Measurements from ENCODE around the gene NPY5R.

Gene NPY5R

DNA sequence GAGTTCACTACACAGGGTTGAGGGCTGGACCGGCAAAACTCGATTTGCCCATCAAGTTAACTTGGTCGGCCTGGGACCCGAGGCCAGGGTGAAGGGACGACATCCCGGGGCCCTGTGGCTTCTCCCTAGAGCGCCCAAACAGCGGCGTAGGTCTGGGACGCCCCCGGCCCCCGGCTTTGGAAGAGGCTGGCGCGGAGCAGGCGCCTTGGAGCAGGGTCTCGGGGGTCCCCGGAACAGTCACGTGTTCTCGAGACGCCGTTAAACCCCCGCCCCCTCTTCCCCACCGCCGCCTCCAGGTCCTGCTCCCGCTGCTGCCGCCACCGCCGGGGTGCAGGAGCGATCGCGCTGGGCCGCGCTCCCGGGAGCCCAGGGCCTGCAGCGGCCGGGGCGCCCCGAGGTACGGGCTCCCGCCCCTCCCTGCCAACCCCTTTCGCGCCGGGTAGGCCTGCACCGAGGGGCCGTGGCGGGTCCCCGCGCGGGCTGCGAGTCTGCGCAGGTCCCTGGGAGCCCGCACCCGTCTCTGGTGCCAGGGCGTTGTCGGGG, at the start of gene NPY5R:
Gene NPY5R (plus strand): TSS at position 289 of the 543 bp plus-strand sequence. CDS start 6,382 bp downstream, outside the sequence.
- no peaks in the 10 kb centered on the region for H3K9me3 ChIP-seq (ENCODE audit: control insufficient read depth, insufficient read depth, low read length)
- no peaks in the 10 kb centered on the region for H3K36me3 ChIP-seq (ENCODE audit: insufficient read depth, low read length)
- no peaks in the 10 kb centered on the region for H3K4me1 ChIP-seq (ENCODE audit: insufficient read depth, low read length)
- H3K9ac ChIP-seq (ENCODE audit: low read depth, low read length): peak within 1 kb of the TSS; percentile 85

GRCh38 chr4:163295138-163295537, 48.6 kb upstream of the NPY5R start:
- no peaks in the 10 kb centered on the region for H3K4me1 ChIP-seq (ENCODE audit: insufficient read depth, low read length)
- H3K36me3 ChIP-seq (ENCODE audit: insufficient read depth, low read length): no peaks in the 10 kb centered on the region
- H3K9me3 ChIP-seq (ENCODE audit: control insufficient read depth, insufficient read depth, low read length): no peaks in the 10 kb centered on the region
- no peak overlapping the region for H3K9ac ChIP-seq (ENCODE audit: low read depth, low read length)

GRCh38 chr4:163300445-163300844, 43.2 kb upstream of the NPY5R start:
- Histone ChIP-seq H3K9ac (ENCODE audit: low read depth, low read length) (no peak overlapping the region), H3K36me3 (ENCODE audit: insufficient read depth, low read length) (no peaks in the 10 kb centered on the region), H3K9me3 (ENCODE audit: control insufficient read depth, insufficient read depth, low read length) (no peaks in the 10 kb centered on the region), H3K4me1 (ENCODE audit: insufficient read depth, low read length) (no peaks in the 10 kb centered on the region)

- Histone ChIP-seq H3K36me3 (ENCODE audit: insufficient read depth, low read length) (no peaks in the 10 kb centered on the region), H3K9me3 (ENCODE audit: control insufficient read depth, insufficient read depth, low read length) (no peaks in the 10 kb centered on the region), H3K4me1 (ENCODE audit: insufficient read depth, low read length) (no peaks in the 10 kb centered on the region), H3K9ac (ENCODE audit: low read depth, low read length) (no peak overlapping the region)
Observed at GRCh38 chr4:163303069-163303468, 40.6 kb upstream of the NPY5R start.

GRCh38 chr4:163309466-163309865, 34.2 kb upstream of the NPY5R start:
- no peaks in the 10 kb centered on the region for H3K4me1 ChIP-seq (ENCODE audit: insufficient read depth, low read length)
- H3K36me3 ChIP-seq (ENCODE audit: insufficient read depth, low read length): no peaks in the 10 kb centered on the region
- H3K9me3 ChIP-seq (ENCODE audit: control insufficient read depth, insufficient read depth, low read length): no peaks in the 10 kb centered on the region
- H3K9ac ChIP-seq (ENCODE audit: low read depth, low read length): no peak overlapping the region

- no peaks in the 10 kb centered on the region for H3K4me1 ChIP-seq (ENCODE audit: insufficient read depth, low read length)
- peaks cover 5% of the 10 kb centered on the region; the same call in 1 of the 2 replicates for H3K9me3 ChIP-seq (ENCODE audit: control insufficient read depth, insufficient read depth, low read length)
- no peaks in the 10 kb centered on the region; the same call in 1 of the 2 replicates for H3K36me3 ChIP-seq (ENCODE audit: insufficient read depth, low read length)
- no peak overlapping the region for H3K9ac ChIP-seq (ENCODE audit: low read depth, low read length)
Observed at GRCh38 chr4:163317110-163317509, 26.6 kb upstream of the NPY5R start.

DNA sequence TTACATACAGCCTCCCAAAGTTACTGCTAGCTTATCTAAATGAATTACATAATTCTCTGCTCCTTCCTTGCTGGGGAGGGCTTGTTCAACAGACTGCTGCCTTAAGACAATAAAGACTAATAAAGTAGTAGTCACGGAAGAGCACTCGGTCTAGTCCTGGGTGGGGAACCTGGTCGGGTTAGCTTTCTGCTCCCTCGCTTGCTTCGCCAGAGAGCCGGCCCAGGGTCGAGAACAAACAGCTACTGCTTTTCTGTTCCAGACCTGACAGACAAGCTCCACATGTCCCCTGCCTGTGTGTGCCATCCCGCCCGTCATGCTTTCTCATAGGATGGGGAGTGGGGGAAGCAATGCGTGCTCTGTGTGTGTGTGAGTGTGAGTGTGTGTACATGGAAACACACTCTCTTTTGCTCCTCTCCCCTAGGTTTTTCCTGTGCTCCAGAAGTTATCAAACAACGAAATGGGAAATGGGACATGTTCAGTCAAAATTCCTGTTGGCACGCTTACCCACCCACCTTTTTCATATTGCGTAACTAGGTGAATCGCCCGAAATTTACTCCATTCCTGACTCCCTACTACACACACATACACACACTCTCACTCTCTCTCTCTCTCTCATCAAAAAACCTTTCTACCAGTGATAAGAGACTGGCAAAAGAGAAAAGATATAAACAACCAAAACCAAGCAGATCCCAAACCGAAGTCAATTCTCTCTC, 12.6 kb upstream of the NPY5R start:
- no peaks in the 10 kb centered on the region for H3K4me1 ChIP-seq (ENCODE audit: insufficient read depth, low read length)
- H3K9ac ChIP-seq (ENCODE audit: low read depth, low read length): peak overlapping the region; percentile 50; the same call in 1 of the 2 replicates
- H3K9me3 ChIP-seq (ENCODE audit: control insufficient read depth, insufficient read depth, low read length): no peaks in the 10 kb centered on the region
- H3K36me3 ChIP-seq (ENCODE audit: insufficient read depth, low read length): no peaks in the 10 kb centered on the region

GRCh38 chr4:163331629-163332376, 11.9 kb upstream of the NPY5R start:
- H3K36me3 ChIP-seq (ENCODE audit: insufficient read depth, low read length): no peaks in the 10 kb centered on the region
- H3K9ac ChIP-seq (ENCODE audit: low read depth, low read length): peak overlapping the region; percentile 50; the same call in 1 of the 2 replicates
- H3K9me3 ChIP-seq (ENCODE audit: control insufficient read depth, insufficient read depth, low read length): no peaks in the 10 kb centered on the region
- no peaks in the 10 kb centered on the region for H3K4me1 ChIP-seq (ENCODE audit: insufficient read depth, low read length)

DNA sequence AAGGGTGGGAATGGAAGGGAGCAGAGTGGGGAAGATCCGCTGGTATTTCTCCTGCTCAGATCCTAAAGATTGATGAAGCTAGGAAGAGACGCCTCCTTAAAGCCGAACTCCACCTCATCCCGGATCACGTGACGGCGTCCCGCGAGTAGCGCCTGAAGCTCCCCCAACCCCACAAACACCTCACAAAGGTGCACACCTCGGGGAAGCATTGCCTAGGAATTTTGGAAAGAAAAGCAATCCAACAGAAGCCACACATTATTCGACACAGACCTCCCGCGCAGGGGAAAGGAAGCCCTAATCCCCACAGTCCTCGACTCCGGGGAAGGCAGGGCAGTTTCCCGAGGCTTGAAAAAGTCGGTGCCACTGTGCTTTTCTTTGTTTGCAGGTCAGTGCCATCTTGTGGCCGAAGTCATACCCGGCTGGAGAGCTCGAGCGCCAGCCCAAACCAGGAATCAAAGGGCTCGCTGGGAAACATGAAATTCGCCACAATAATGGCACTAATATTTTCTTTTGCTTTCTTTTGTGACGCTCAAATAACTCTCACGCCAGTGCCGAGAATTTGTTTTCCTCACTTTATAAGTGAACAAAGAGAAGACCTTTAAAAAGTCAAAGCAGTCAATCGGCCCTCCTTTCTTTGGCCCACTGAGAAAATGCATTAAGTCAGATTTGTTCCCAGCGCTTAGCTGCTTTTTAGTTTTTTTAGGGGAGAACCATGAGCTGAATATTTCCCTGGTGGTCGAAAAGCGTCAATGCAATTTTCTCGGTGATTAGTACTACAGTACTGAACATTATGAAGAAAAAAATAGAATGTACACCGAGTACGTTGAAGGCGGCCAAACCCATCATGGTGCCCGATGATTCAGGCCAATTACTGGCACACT, 10.9 kb upstream of the NPY5R start, which contains the start of gene NPY1R:
Gene NPY1R (minus strand): TSS at position 71 of the 881 bp plus-strand sequence. CDS start 6,042 bp downstream, outside the sequence.
- H3K36me3 ChIP-seq (ENCODE audit: insufficient read depth, low read length): no peaks in the 10 kb centered on the region
- H3K9me3 ChIP-seq (ENCODE audit: control insufficient read depth, insufficient read depth, low read length): no peaks in the 10 kb centered on the region
- peak within 1 kb of the TSS; percentile 50 for H3K9ac ChIP-seq (ENCODE audit: low read depth, low read length)
- no peaks in the 10 kb centered on the region for H3K4me1 ChIP-seq (ENCODE audit: insufficient read depth, low read length)

DNA sequence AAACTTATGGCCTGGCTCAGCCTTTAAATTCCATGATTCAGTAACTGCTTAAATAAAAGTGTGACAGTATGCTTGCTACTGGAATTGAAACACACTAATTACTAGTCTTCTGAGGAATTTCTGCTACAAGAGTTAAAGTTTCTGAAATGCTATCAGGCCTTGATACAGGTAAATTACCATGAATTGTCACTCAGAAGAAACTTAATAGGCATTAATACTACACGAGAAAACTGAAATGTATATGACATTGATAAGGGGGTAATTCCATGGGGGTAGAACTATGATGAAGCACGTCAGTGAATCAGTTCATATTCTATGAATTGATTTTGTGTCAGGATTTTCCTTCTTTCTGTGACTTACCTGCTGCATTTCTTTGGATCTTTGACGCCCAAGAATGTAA, 8.3 kb upstream of the NPY5R start:
- H3K4me1 ChIP-seq (ENCODE audit: insufficient read depth, low read length): no peaks in the 10 kb centered on the region
- H3K36me3 ChIP-seq (ENCODE audit: insufficient read depth, low read length): no peaks in the 10 kb centered on the region
- H3K9ac ChIP-seq (ENCODE audit: low read depth, low read length): no peak overlapping the region
- no peaks in the 10 kb centered on the region for H3K9me3 ChIP-seq (ENCODE audit: control insufficient read depth, insufficient read depth, low read length)

DNA sequence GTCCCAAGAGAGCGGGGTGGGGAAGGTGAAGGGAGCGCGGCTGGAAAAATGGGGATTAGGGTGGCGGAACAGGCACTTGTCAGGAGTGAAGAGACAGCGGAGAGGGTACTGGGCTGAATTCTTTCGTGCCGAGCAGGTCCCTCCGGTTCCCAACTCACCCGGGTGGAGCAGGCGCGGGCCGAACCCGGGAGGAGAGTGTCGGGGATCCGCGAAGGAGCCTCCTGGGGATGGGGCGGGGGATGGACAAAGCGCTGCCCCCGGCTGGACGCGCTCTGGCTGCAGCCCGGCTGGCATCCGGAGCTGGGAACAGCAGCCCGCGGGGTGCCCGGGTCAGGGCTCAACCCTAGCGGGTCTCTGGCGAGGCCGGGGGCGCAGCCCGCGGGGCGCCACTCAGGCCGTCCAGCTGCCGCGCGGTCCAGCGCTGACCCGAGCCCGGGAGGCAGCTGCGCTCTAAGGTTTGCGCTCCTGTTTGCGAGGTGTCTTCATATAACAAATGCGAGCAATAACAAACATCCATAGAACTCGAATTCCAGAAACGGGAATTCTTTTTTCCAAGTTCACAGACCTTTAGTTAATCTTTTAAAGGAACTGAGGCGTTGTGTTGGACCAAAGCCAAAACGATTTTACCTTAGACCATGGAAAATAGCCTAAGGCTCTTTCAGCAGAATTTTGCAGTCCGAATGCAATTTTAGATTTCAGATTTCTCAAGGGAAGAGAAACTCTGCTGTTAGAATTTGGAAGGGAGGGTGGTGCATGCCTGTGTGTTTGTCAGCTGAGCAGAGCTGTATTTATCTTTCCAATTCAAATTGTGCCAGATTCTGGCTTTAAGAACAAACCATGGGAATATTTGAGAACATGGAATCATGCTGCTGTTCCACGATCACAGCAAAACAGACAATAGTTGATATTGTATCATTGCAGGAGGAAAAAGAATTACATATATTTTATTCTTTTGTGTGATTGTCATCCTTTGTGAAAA, 744 bp downstream of the NPY5R start:
- Histone ChIP-seq H3K9ac (ENCODE audit: low read depth, low read length) (peak overlapping the region; percentile 85), H3K36me3 (ENCODE audit: insufficient read depth, low read length) (no peaks in the 10 kb centered on the region), H3K4me1 (ENCODE audit: insufficient read depth, low read length) (no peaks in the 10 kb centered on the region), H3K9me3 (ENCODE audit: control insufficient read depth, insufficient read depth, low read length) (no peaks in the 10 kb centered on the region)

DNA sequence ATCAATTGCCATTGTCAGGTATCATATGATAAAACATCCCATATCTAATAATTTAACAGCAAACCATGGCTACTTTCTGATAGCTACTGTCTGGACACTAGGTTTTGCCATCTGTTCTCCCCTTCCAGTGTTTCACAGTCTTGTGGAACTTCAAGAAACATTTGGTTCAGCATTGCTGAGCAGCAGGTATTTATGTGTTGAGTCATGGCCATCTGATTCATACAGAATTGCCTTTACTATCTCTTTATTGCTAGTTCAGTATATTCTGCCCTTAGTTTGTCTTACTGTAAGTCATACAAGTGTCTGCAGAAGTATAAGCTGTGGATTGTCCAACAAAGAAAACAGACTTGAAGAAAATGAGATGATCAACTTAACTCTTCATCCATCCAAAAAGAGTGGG, 7.0 kb downstream of the NPY5R start:
- Histone ChIP-seq H3K4me1 (ENCODE audit: insufficient read depth, low read length) (no peaks in the 10 kb centered on the region), H3K9ac (ENCODE audit: low read depth, low read length) (no peak overlapping the region), H3K36me3 (ENCODE audit: insufficient read depth, low read length) (no peaks in the 10 kb centered on the region), H3K9me3 (ENCODE audit: control insufficient read depth, insufficient read depth, low read length) (no peaks in the 10 kb centered on the region)

DNA sequence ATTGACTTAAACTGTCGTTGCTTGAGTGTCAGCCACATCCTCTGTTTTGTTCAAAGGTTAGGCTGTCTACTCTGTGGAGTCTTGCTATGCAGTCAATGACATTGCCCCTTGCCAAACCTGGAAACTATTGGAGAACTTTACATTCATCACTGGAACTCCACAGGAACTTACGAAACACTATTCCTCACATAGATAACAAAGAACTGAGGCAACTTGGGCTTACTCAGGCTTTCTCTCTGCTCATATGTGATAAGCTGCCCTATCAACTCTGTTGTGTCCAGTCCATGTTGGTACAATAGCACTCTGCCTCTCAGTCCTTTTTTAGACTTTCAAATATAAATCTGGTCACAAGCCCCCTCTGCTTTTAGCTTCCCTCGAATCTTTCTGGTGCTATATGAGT, 9.4 kb downstream of the NPY5R start:
- H3K4me1 ChIP-seq (ENCODE audit: insufficient read depth, low read length): no peaks in the 10 kb centered on the region
- no peaks in the 10 kb centered on the region for H3K36me3 ChIP-seq (ENCODE audit: insufficient read depth, low read length)
- H3K9me3 ChIP-seq (ENCODE audit: control insufficient read depth, insufficient read depth, low read length): no peaks in the 10 kb centered on the region
- no peak overlapping the region for H3K9ac ChIP-seq (ENCODE audit: low read depth, low read length)

Data from ES-I3 (cell line).